ENCODE results near the gene COPS6. TPM values are rescaled to one million over a fixed set of nuclear protein-coding genes. Genes with fewer than 3 reads are reported as not detected.
A peak's percentile ranks its signal among the peaks of the same experiment; 100 is the strongest.

COPS6 gene
- total RNA-seq, 2 donors from 2014 or later = 79.1 to 108 TPM

DNA sequence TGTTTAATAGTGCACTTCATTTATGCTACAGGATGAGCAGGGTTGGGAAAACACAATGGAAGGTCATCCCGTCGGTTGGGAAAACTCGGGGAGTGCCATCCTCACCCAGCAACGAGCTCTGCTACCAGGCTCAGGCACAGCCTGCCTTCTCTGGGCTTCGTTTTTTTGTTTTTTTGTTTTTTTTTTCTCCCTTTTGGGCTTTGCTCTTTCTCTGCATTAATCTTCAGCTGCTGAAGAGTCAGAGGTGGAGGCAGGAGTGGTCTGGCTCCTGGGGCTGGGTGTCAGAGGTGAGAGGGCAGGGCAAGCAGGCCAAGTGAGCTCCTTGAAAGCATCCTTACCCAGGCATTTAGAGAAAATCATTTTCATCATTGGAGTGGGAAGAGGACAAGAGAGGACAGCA is 18.8 kb upstream of the COPS6 start:
- Mint-ChIP-seq H3K4me1 (peaks cover 5% of the 10 kb centered on the region), H3K9me3 (peaks cover 18% of the 10 kb centered on the region), H3K36me3 (ENCODE audit: low read depth) (peaks cover 64% of the 10 kb centered on the region), H3K27ac (no peak overlapping the region), H3K4me3 (no peak overlapping the region), H3K27me3 (no peaks in the 10 kb centered on the region)
- ATAC-seq (replicated peaks) = no peak

DNA sequence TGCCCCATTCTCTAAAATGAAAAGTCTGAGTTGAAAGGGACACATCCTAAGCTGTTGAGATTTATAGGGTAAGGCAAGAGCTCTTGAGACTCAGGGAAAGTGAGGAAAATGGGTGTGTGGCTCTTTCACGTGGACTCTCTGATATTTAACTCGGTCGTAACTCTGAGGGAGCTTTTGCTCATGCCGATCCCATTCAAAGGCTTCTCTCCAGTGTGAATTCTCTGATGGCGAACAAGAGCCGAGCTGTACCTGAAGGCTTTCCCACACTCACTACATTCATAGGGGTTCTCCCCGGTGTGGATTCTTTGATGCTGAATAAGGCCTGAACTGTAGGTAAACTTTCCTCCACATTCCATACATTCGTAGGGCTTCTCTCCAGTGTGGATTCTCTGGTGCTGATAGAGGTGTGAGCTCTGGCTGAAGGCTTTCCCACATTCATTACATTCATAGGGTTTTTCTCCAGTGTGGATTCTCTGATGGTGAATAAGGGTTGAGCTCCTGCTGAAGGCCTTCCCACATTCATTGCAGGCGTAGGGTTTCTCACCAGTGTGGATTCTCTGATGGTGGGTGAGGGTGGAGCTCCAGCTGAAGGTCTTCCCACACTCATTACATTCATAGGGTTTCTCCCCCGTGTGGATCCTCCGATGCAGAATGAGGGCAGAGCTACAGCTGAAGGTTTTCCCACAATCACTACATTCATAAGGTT is 17.6 kb upstream of the COPS6 start:
- Mint-ChIP-seq H3K27ac (no peak overlapping the region), H3K4me3 (no peak overlapping the region), H3K36me3 (ENCODE audit: low read depth) (peaks cover 76% of the 10 kb centered on the region), H3K27me3 (no peaks in the 10 kb centered on the region), H3K4me1 (peaks cover 5% of the 10 kb centered on the region), H3K9me3 (peaks cover 18% of the 10 kb centered on the region)
- ATAC-seq (replicated peaks) = no peak

DNA sequence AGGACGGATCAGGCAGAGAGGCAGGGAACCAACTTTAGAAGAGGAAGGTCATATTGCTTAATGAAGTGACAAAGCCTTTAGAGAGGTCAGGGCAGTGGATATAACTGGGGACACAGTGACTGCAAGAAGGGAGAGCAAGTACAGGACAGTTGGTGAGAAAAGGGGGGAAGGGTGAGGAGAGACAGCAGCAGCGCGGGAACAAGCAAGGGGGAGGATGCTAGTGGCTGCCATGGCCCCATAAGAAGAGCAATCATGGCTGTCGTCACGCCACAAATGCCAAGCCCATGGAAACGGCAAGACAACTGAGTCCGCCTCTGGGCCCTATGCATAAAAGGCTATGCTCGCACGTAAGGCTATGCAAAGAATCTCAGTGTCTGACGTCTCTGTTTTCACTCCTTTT is 16.3 kb upstream of the COPS6 start:
- no peak overlapping the region for H3K27ac Mint-ChIP-seq
- no peak for ATAC-seq (replicated peaks)
- peaks cover 87% of the 10 kb centered on the region for H3K36me3 Mint-ChIP-seq (ENCODE audit: low read depth)
- H3K27me3 Mint-ChIP-seq = no peaks in the 10 kb centered on the region
- H3K4me3 Mint-ChIP-seq = no peak overlapping the region
- H3K4me1 Mint-ChIP-seq = peaks cover 5% of the 10 kb centered on the region
- peaks cover 18% of the 10 kb centered on the region for H3K9me3 Mint-ChIP-seq

DNA sequence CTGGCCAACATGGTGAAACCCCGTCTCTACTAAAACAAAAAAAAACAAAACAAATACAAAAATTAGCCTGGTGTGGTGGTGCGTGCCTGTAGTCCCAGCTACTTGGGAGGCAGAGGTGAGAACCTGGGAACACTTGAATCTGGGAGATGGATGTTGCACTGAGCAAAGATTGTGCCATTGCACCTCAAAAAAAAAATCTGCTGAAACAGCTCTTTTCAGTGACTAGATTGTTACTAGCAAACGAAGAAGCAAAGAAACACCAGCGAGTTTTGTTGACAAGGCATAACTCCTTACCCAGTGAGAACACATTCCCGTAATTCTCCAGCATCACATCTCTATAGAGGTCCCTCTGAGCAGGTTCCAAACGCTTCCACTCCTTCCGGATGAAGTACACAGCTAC is 13.9 kb upstream of the COPS6 start:
- no peaks in the 10 kb centered on the region for H3K27me3 Mint-ChIP-seq
- peaks cover 18% of the 10 kb centered on the region for H3K9me3 Mint-ChIP-seq
- peaks cover 96% of the 10 kb centered on the region for H3K36me3 Mint-ChIP-seq (ENCODE audit: low read depth)
- no peak overlapping the region for H3K27ac Mint-ChIP-seq
- peaks cover 14% of the 10 kb centered on the region for H3K4me1 Mint-ChIP-seq
- H3K4me3 Mint-ChIP-seq = no peak overlapping the region
- no peak for ATAC-seq (replicated peaks)

DNA sequence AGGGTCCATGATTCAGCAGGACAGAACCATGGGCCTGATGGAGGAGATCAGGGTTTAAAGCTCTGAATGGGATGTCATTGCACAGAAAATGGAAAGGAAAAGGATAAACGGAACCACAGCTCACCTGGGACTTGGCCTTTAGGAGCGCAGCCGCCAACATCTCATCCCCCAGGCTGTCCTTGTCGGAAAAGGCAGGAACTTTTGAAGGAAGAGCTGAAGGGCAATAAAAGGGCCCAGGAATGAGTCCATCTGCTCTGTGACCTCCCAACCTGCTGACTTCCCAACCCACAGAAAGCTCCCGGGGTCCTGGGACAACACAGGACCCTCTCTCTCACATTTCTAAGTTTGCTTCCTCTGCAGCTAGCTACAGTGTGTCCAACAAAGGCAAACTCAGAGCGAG is 13.4 kb upstream of the COPS6 start:
- H3K27me3 Mint-ChIP-seq = no peaks in the 10 kb centered on the region
- peaks cover 90% of the 10 kb centered on the region for H3K36me3 Mint-ChIP-seq (ENCODE audit: low read depth)
- H3K27ac Mint-ChIP-seq = no peak overlapping the region
- ATAC-seq (replicated peaks) = no peak
- H3K4me1 Mint-ChIP-seq = peaks cover 14% of the 10 kb centered on the region
- H3K9me3 Mint-ChIP-seq = peaks cover 18% of the 10 kb centered on the region
- H3K4me3 Mint-ChIP-seq = no peak overlapping the region

DNA sequence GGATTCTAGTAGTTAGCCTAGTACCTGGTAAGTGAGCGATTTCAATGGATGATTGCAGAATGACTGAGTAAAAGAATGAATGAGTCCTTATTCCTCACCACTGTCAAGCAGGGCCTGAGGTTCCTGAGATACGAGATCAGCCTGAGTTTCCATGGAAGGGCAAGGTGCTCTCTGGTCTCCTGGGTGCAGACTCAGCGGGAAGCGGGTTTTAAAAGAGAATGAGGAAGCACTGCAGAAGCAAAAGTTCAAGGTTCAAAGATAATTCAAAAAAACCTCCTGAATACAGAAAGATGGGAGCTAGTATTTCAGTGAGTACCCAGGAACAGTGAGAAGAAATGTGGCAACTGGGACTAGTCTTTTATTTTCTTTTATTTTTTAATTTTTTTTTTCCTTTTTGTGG is 11.6 kb upstream of the COPS6 start:
- Mint-ChIP-seq H3K4me1 (peaks cover 16% of the 10 kb centered on the region), H3K9me3 (peaks cover 3% of the 10 kb centered on the region), H3K36me3 (ENCODE audit: low read depth) (peaks cover 78% of the 10 kb centered on the region), H3K4me3 (no peak overlapping the region), H3K27ac (no peak overlapping the region), H3K27me3 (no peaks in the 10 kb centered on the region)
- ATAC-seq (replicated peaks) = no peak

DNA sequence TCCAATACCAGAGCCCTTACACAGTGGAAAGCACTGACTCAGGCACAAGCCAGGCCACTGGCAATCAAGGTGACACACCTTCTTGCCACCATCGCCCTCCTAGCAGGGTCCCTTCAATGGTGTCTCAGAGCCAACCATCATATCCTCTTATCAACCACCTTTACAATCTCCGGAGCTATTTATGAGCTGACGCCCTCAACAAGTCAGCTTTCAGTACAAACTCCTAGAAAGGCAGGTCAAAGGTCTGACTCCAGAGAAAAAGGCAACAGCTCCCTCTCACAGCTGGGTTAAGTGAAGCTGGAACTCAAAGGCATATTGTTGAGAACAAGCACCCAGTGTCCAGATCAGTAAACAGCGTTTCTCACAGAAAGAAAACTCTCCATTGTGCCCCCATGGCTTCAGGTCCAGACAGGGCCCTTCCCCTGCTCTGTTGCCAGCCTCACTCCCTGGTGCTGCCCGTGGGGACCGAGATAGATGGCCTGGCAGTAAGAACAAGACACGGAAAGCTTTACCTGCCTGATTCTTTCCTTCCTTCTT is 9.7 kb upstream of the COPS6 start:
- Mint-ChIP-seq H3K4me3 (no peak overlapping the region), H3K27ac (no peak overlapping the region), H3K4me1 (peaks cover 19% of the 10 kb centered on the region), H3K27me3 (no peaks in the 10 kb centered on the region), H3K9me3 (no peaks in the 10 kb centered on the region), H3K36me3 (ENCODE audit: low read depth) (peaks cover 59% of the 10 kb centered on the region)
- no peak for ATAC-seq (replicated peaks)

DNA sequence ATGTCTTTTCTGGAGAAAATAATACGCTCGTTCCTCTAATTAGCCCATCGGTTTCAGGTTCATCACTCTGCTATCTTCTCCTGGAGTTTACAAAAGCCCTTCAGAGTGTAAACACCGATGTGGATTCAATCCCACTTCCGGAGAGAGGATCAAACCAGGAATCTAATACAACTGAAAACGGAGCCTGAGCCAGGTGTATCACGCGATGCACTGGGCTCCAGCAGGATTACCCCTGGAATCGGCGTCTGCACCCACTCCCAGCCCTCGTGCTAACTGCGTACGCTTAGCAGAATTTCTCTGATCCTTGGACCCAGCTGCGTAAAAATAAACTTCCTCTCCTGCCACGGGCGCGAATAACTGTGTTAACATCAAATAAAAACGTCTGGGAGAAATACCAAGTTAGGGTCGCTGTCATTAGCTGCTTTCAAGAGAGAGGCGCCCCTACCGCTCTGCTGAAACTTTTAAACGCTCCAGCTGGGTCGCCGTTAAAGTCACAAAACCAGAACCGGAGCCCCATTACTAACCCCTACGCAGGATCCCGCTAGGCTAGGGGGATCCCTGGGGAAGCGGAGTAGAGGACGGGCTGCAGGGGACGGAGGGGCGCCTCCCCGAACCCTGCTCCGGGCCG is 7.7 kb upstream of the COPS6 start:
- peaks cover 39% of the 10 kb centered on the region for H3K36me3 Mint-ChIP-seq (ENCODE audit: low read depth)
- H3K27me3 Mint-ChIP-seq = no peaks in the 10 kb centered on the region

DNA sequence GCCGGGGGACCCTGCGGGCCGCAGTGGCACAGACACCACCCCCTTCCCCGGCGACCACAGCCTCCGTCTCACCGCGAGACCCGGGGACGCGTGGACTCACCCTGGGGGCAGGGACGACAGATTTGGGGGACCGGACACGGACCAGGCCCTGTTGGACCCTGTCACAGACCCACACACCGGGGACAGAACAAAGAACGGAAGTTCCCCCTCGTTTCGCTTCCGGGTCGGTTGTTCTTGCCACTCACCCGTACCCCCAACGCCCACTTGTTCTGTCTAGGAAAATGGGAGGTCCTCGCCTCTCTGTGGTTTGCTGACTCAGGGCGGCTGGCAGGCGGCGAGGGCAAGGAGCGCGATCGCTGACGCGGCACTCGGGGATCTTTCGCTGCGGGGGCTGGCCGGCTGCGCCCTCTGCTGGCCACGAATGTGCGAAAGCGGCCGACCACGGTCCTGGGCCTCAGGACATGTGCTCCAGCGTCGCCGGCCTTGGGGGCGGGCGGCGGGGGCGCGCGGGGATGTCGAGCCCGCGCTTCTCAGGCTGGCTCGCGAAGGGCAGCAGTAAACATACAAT is 7.2 kb upstream of the COPS6 start, which contains the start of gene ZNF3:
Gene ZNF3 (minus strand): TSS at position 189 of the 568 bp plus-strand sequence. CDS start 4,366 bp downstream, outside the sequence.
- ATAC-seq (replicated peaks) = peak; percentile 89
- no peaks in the 10 kb centered on the region for H3K9me3 Mint-ChIP-seq
- H3K27me3 Mint-ChIP-seq = no peaks in the 10 kb centered on the region
- H3K4me3 Mint-ChIP-seq = peak within 1 kb of the TSS; percentile 89
- peaks cover 19% of the 10 kb centered on the region for H3K4me1 Mint-ChIP-seq
- H3K27ac Mint-ChIP-seq = peak within 1 kb of the TSS; percentile 92
- H3K36me3 Mint-ChIP-seq (ENCODE audit: low read depth) = peaks cover 33% of the 10 kb centered on the region

More for the DNA sequence above, 7.7 kb upstream of the COPS6 start:
- ATAC-seq (replicated peaks) = no peak
- Mint-ChIP-seq H3K27ac (peak overlapping the region; percentile 92), H3K4me1 (peaks cover 19% of the 10 kb centered on the region), H3K9me3 (no peaks in the 10 kb centered on the region), H3K4me3 (peak overlapping the region; percentile 89)

DNA sequence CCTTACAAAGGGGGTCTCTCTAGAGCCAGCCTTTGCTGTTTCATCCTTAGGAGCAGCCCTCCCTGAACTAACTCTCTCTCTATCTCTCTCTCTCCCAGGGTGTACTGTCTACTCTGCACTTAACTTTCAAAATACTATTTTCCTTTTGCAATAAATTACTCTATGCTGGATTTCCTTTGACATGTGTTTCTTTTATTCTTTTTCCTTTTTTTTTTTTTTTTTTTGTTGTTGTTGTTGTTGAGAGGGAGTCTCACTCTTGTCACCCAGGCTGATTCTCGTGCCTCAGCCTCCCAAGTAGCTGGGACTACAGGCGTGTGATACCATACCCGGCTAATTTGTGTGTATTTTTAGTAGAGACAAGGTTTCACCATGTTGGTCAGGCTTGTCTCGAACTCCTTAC is 5.8 kb upstream of the COPS6 start:
- H3K36me3 Mint-ChIP-seq (ENCODE audit: low read depth) = peaks cover 24% of the 10 kb centered on the region
- H3K4me3 Mint-ChIP-seq = peak overlapping the region; percentile 89
- no peaks in the 10 kb centered on the region for H3K9me3 Mint-ChIP-seq
- peaks cover 19% of the 10 kb centered on the region for H3K4me1 Mint-ChIP-seq
- peak overlapping the region; percentile 92 for H3K27ac Mint-ChIP-seq
- no peak for ATAC-seq (replicated peaks)
- no peaks in the 10 kb centered on the region for H3K27me3 Mint-ChIP-seq

DNA sequence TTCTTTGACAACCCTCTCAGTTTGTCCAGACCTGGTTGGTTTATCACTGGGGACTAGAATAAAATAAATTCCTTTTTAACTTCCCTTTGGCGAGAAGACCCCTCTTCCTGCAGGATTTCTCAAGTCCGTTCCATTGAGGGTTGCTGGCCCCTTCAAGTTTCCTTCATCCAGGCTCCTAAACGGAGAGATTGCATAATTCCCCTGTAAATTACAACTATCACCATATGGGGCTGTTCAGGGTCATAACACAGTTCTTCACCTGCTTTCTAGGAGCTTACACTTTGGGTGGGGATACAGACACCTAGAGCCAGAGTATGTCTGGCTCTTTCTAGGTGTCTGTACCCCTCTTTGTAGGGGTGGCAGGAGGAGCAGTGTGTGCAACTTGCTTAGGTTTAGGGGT is 3.3 kb upstream of the COPS6 start:
- Mint-ChIP-seq H3K9me3 (no peaks in the 10 kb centered on the region), H3K4me1 (peaks cover 21% of the 10 kb centered on the region), H3K27me3 (no peaks in the 10 kb centered on the region), H3K27ac (no peak overlapping the region), H3K4me3 (no peak overlapping the region), H3K36me3 (ENCODE audit: low read depth) (peaks cover 24% of the 10 kb centered on the region)
- no peak for ATAC-seq (replicated peaks)

DNA sequence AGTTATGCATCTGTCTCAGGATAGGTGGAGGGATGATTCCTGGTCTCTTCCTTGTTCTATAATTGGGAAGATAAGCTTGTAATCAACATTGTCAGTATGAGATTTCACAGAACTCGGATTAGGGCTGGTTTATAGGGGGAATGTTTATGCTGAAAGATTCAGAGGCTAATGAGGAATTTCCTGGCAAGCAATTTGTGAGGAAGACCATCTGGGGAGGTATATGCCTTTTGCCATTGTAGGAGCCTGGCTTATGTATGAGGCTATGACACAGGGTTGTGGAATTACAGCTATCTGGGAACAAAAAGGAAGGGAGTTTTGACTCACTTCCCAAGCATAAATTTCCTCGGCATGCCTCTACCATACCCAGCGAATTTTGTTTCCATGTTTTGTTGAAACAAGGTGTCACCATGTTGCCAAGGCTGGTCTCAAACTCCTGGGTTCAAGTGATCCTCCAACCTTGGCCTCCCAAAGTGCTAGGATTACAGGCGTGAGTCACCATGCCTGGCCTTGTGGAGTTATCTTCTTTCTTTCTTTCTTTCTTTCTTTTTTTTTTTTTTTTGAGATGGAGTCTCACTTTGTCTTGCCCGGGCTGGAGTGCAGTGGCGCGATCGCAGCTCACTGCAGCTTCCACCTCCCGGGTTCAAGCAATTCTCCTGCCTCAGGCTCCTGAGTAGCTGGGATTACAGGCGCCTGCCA is 1.6 kb upstream of the COPS6 start:
- no peak for ATAC-seq (replicated peaks)
- H3K4me1 Mint-ChIP-seq = peaks cover 21% of the 10 kb centered on the region
- H3K4me3 Mint-ChIP-seq = peak overlapping the region; percentile 19
- no peak overlapping the region for H3K27ac Mint-ChIP-seq
- no peaks in the 10 kb centered on the region for H3K27me3 Mint-ChIP-seq
- H3K36me3 Mint-ChIP-seq (ENCODE audit: low read depth) = peaks cover 35% of the 10 kb centered on the region
- no peaks in the 10 kb centered on the region for H3K9me3 Mint-ChIP-seq

DNA sequence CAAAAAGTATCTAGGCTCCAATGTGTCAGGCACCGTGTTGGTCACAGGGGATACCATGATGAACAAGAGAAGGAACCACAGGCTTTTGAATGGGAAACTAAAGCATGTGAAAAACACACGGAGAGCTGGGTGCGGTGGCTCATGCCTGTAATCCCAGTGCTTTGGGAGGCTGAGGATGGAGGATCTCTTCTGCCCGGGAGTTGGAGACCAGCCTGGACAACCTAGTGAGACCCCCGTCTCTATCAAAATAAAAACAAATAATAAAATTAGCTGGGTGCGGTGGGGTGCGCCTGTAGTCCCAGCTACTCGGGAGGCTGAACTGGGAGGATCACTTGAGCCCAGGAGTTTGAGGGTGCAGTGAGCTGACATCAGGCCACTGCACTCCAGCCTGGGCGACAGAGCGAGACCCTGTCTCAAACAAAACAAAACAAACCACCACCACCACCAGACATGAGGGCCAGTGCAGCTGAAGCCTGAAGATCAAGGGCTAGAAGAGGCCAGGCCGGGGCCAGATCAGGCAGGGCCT is 611 bp upstream of the COPS6 start:
- H3K4me1 Mint-ChIP-seq = peaks cover 18% of the 10 kb centered on the region
- no peaks in the 10 kb centered on the region for H3K27me3 Mint-ChIP-seq
- peaks cover 45% of the 10 kb centered on the region for H3K36me3 Mint-ChIP-seq (ENCODE audit: low read depth)
- no peak for ATAC-seq (replicated peaks)
- peak overlapping the region; percentile 94 for H3K27ac Mint-ChIP-seq
- H3K9me3 Mint-ChIP-seq = no peaks in the 10 kb centered on the region
- peak overlapping the region; percentile 93 for H3K4me3 Mint-ChIP-seq

DNA sequence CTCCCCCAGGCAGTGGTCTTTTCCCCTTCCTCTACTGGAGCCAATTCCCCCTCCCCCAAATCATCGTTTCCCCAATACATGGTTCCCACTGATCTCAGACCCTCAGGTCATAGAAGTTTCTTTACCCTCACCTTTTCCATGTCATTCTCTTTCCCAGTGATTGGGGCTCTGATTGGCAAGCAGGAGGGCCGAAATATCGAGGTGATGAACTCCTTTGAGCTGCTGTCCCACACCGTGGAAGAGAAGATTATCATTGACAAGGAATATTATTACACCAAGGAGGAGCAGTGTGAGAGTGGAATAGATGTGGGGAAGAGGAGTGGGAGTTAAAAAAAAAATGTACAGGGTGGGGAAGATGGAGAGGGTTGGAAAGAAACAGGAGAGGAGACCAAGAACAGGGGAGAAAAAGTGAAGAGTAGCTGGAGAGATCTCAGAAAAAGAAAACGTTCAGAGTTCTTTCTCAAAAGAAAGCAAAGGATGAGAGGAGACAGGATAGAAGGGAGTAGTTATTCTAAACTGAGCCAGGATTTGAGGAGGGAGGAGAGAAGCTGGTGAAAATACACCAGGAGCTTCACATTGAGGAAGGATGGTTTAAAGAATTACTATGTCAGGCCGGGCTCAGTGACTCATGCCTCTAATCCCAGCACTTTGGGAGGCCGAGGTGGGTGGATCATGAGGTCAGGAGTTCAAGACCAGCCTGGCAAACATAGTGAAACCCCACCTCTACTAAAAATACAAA is 858 bp downstream of the COPS6 start:
- Mint-ChIP-seq H3K9me3 (no peaks in the 10 kb centered on the region), H3K4me1 (peaks cover 18% of the 10 kb centered on the region), H3K27ac (peak overlapping the region; percentile 94), H3K36me3 (ENCODE audit: low read depth) (peaks cover 60% of the 10 kb centered on the region), H3K27me3 (no peaks in the 10 kb centered on the region), H3K4me3 (peak overlapping the region; percentile 93)
- no peak for ATAC-seq (replicated peaks)

All from activated T-helper 17 cell treated with anti-CD3 and anti-CD28 coated beads, Interleukin-2, amount 50 U/mL, for 72 hours (primary cell).